Psoas muscle (tissue), 8 donors: ENCODE measurements around the gene OPN3. TPM values are rescaled to one million over a fixed set of nuclear protein-coding genes. Genes with fewer than 3 reads are reported as not detected.

Source experiments
- ATAC-seq, 4 donors: fragments of 200-7000 bp; cut with Tn5 transposase; one replicate each; pipeline ENCODE4 v1.9.1; 2020; ENCODE audit warnings: moderate library complexity in 3 of 4, mild to moderate bottlenecking in 2 of 4
- DNase-seq, 2 donors: peaks; one replicate each; pipeline ENCODE4 v3.0.0-alpha.2; 2020
- H3K27ac ChIP-seq: fragments of 200-600 bp; one replicate; pipeline ENCODE4 v1.8.0; 2022
- H3K27me3 ChIP-seq, 3 donors: fragments of 200-600 bp in 1 of 3; one replicate each; pipeline versions ENCODE4 v1.6.1 to v1.8.0; 2013 to 2022; ENCODE audit warnings: low read length in 2 of 3, mild to moderate bottlenecking in 2 of 3, moderate library complexity in 1 of 3; ENCODE audit not compliant: insufficient read depth in 3 of 3
- H3K36me3 ChIP-seq, 2 donors: fragments of 200-600 bp in 1 of 2; one replicate each; pipeline versions ENCODE4 v1.6.1 to v1.8.0; 2013 to 2022; ENCODE audit warnings: low read depth in 1 of 2, mild to moderate bottlenecking in 1 of 2, moderate library complexity in 1 of 2; ENCODE audit not compliant: insufficient read depth in 1 of 2
- H3K4me1 ChIP-seq: fragments of 200-600 bp; one replicate; pipeline ENCODE4 v1.8.0; 2022
- H3K4me3 ChIP-seq: fragments of 200-600 bp; one replicate; pipeline ENCODE4 v1.8.0; 2022; ENCODE audit warnings: mild to moderate bottlenecking
- H3K9me3 ChIP-seq: fragments of 200-600 bp; one replicate; pipeline ENCODE4 v1.8.0; 2022
- WGBS, 3 donors: extraction: QIAGEN DNeasy Blood & Tissue Kit; methylation state at CpG; one replicate each; pipeline versions ENCODE4 v1.1.6 to v1.1.7; 2013; 5-methylcytosine and 5-hydroxymethylcytosine counted together
- intact Hi-C, 2 donors: fragments of 100-400 bp; cut with DNase I; formaldehyde crosslinking; loops; one replicate each; pipeline versions ENCODE4 v1.11.0 to v1.14.2; 2022
- polyA plus RNA-seq, 3 donors: library from polyadenylated mRNA; stranded (reverse); fragments of 200-250 nt; gene quantifications; one replicate each; pipeline ENCODE4 v1.2.3, GENCODE V29; 2013
- total RNA-seq, 4 donors: library from RNA; stranded (reverse); fragmentation: NEBNext Ultra II Directional in 2 of 4; extraction: Animal tissue kit (Norgen Biotek cat#: 25700) in 2 of 4; gene quantifications; one replicate each; pipeline versions ENCODE4 v1.2.1 to v1.2.4, GENCODE V29; 2021 to 2023
- TF ChIP-seq, protein P1 (sequence below): fragments of 200-600 bp; IDR thresholded peaks from one replicate; pipeline ENCODE4 v1.8.0; 2022; ENCODE audit warnings: antibody characterized with exemption
- donor health status: healthy with polysubstance abuse.
- donor health status: DM: no; HTN: no; CAD: no; lungs with moderate emphysema.
- donor health status: Bipolar disorder and iron deficiency.
- donor health status: healthy.
- donor health status: DM: yes; HTN: yes; CAD: no.
- donor health status: DM: no; HTN: no; CAD: no.
- donor health status: DM: no; HTN: no; CAD: no.
- donor health status: DM: yes; HTN: yes; CAD: no.

Gene OPN3
- total and polyA plus RNA-seq, 7 donors = 1.7 to 7.0 (median 4.1) TPM

DNA sequence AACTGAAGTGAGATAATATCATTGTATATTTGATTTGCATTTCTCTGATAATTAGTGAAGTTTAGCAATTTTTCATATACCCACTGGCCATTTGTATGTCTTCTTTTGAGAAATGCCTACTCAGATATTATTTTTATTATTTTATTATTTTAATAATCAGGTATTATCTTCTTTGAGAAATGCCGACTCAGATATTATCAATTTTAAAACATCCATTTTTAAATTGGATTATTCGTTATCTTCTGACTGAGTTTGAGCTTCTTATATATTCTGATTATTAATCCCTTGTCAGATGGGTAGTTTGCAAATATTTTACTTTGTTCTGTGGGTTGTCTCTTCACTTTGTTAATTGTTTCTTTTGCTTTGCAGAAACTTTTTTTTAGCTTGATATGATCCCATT is 70.3 kb downstream of the OPN3 start:
- H3K27ac ChIP-seq = no peak overlapping the region
- no peaks in the 10 kb centered on the region for H3K9me3 ChIP-seq
- H3K4me3 ChIP-seq = no peak overlapping the region
- H3K36me3 ChIP-seq = no peaks in the 10 kb centered on the region
- DNase-seq (no peak), ATAC-seq (no peak)
- H3K27me3 ChIP-seq = no peaks in the 10 kb centered on the region
- TF ChIP-seq, protein P1, sequence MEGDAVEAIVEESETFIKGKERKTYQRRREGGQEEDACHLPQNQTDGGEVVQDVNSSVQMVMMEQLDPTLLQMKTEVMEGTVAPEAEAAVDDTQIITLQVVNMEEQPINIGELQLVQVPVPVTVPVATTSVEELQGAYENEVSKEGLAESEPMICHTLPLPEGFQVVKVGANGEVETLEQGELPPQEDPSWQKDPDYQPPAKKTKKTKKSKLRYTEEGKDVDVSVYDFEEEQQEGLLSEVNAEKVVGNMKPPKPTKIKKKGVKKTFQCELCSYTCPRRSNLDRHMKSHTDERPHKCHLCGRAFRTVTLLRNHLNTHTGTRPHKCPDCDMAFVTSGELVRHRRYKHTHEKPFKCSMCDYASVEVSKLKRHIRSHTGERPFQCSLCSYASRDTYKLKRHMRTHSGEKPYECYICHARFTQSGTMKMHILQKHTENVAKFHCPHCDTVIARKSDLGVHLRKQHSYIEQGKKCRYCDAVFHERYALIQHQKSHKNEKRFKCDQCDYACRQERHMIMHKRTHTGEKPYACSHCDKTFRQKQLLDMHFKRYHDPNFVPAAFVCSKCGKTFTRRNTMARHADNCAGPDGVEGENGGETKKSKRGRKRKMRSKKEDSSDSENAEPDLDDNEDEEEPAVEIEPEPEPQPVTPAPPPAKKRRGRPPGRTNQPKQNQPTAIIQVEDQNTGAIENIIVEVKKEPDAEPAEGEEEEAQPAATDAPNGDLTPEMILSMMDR = no peak
- WGBS, 3 donors = 89 to 97% (median 91%) methylated on average over 2 of the region's 2 CpGs
- intact Hi-C loops = no loop called here
- H3K4me1 ChIP-seq = no peaks in the 10 kb centered on the region

DNA sequence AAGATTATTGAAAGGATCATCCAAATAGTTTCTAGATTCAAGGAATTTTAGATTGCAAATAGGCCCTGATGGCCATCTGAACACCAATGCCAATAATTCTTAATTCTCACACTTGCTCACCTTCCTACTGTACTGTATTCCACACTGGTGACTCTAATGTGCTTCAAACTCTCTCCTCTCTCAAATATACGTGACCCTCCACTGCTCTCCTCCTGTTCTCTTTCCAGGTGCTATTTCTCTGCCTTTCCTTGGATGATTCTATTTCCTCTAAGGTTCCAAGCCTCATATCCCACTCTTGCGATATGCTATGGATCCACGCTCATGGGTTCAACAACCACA is 79.4 kb downstream of the OPN3 start:
- WGBS, 3 donors = 83 to 89% (median 84%) methylated on average over 3 of the region's 3 CpGs
- DNase-seq (no peak), ATAC-seq (no peak)
- Histone ChIP-seq H3K4me1 (no peaks in the 10 kb centered on the region), H3K27ac (no peak overlapping the region), H3K27me3 (no peaks in the 10 kb centered on the region), H3K36me3 (no peaks in the 10 kb centered on the region), H3K4me3 (no peak overlapping the region), H3K9me3 (no peaks in the 10 kb centered on the region)
- TF ChIP-seq, protein P1 = no peak
- intact Hi-C loops = no loop called here

DNA sequence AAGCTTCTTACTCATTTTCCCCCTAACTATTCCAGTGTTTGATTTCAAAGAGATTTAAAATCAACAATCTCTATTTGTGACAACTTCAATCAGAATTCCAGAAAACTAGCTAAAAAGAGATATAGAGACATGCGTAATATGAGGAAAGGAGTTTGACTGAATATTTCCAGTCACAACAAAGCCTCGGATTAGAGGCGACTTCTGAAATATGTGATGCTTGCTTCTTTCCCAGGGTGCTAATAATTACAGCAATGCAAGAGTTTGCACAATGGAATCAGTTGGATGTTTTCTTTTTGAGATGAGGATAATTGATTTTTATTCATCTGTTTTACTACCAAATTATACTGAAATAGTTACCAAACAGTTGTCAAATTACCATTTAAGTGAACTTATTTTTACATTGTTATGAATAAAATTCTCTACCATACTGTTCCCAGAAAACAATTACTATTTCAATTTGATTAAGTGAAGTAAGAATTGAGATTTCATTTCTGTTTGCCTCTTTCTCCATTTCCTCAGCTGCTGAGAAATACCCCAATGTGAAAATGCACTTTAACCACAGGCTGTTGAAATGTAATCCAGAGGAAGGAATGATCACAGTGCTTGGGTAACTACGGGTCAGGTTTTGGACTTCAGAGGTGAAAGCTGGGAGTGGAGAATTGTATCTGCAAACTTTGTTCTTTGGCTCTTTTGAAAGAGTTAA is 79.9 kb downstream of the OPN3 start:
- Histone ChIP-seq H3K27ac (no peak overlapping the region), H3K36me3 (no peaks in the 10 kb centered on the region), H3K4me3 (no peak overlapping the region), H3K27me3 (no peaks in the 10 kb centered on the region), H3K4me1 (no peaks in the 10 kb centered on the region), H3K9me3 (no peaks in the 10 kb centered on the region)
- 41 to 46% (median 43%) methylated on average over 4 of the region's 4 CpGs for WGBS, 3 donors
- TF ChIP-seq, protein P1 = no peak
- DNase-seq (no peak), ATAC-seq (no peak)
- intact Hi-C loops = no loop called here

DNA sequence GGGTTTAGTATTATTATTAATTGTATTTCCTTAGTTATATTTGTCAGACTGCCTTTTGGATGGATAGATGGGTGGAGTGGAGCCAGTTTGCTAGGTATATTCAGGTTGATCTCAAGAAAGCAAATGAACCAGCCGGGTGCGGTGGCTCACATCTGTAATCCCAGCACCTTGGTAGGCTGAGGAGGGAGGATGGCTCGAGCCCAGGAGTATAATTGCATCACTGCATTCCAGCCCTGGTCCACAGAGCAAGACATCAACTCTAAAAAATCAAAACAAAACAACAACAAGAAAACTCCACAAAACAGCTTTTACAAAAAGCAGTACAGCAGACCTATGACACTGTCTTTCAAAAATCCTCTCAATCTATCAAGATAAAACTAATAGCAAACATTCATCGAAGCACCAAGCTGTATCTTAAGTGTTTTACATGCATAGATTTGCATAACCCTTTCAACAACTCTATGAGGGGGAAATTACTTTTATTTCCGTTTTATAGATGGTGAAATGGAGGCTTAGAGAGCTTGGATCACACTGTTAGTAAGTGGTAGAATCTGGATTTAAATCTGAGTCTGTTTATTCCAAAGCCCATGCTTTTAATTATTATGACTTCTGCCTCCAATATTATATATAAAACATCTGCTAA is 82.5 kb downstream of the OPN3 start:
- ATAC-seq (no peak), DNase-seq (no peak)
- Histone ChIP-seq H3K27ac (no peak overlapping the region), H3K36me3 (no peaks in the 10 kb centered on the region), H3K4me1 (no peaks in the 10 kb centered on the region), H3K4me3 (no peak overlapping the region), H3K27me3 (no peaks in the 10 kb centered on the region), H3K9me3 (no peaks in the 10 kb centered on the region)
- intact Hi-C loops = no loop called here
- TF ChIP-seq, protein P1 = no peak
- 75 to 79% (median 77%) methylated on average over 5 of the region's 5 CpGs for WGBS, 3 donors

DNA sequence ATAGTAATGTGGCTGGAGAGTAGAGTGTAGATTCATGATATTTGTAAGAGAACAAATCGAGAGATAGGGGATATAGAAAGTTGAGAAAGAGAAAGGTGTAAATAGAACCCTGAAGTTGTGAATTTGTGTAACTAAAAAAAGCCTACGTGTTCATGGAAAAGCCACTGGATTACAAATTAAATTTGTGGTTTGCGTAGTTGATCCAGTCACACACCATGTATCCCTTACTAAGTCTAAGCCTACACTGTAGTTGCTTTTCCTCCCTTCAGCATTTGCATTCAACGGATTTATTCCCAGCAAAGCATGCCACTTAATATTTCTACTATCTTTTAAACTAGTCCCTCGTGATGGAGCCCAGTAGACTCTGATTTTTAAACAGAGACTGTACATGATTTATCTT is 83.1 kb downstream of the OPN3 start:
- intact Hi-C loops = no loop called here

More for the DNA sequence above, 83.1 kb downstream of the OPN3 start:
- Histone ChIP-seq H3K27me3 (no peaks in the 10 kb centered on the region), H3K4me1 (no peaks in the 10 kb centered on the region), H3K27ac (no peak overlapping the region), H3K36me3 (no peaks in the 10 kb centered on the region), H3K9me3 (no peaks in the 10 kb centered on the region), H3K4me3 (no peak overlapping the region)
- ATAC-seq (no peak), DNase-seq (no peak)
- TF ChIP-seq, protein P1 = no peak
- WGBS, 3 donors = 72 to 80% (median 80%) methylated on average over 5 of the region's 5 CpGs
